ENCODE data around the gene ENTPD2.

GRCh38 chr9:137000177-137000930 is 53.5 kb downstream of the ENTPD2 start:
- TF ChIP-seq POLR2A (IDR thresholded peaks at IDR 0.05) (no peak), CTCF (IDR thresholded peaks at IDR 0.05) (no peak)

All from adrenal gland (tissue), 5 donors.